ENCODE measurements around the gene RAPGEF4. TPM values are rescaled to one million over a fixed set of nuclear protein-coding genes. Genes with fewer than 3 reads are reported as not detected.

Gene RAPGEF4
- total and polyA plus RNA-seq, 2 of the 13 experiments (the other 11 are each of a cell fraction or from before 2014, with no cell fraction given): 0.78 to 0.91 TPM

GRCh38 chr2:173086518-173087213 is 351.0 kb downstream of the RAPGEF4 start (continued):
- TF ChIP-seq NFAT5 (CRISPR knock-in tag; IDR thresholded peaks at IDR 0.05): no peak
- no peak for TF ChIP-seq BRF2 (CRISPR knock-in tag; IDR thresholded peaks at IDR 0.05)
- no peak for TF ChIP-seq MIER2 (CRISPR knock-in tag; IDR thresholded peaks at IDR 0.05)

GRCh38 chr2:173087214-173087581 is 351.6 kb downstream of the RAPGEF4 start:
- 91% methylated on average over 1 of the region's 1 CpG for WGBS (ENCODE audit: low lambda C conversion rate)
- no peak for ATAC-seq
- Histone ChIP-seq H3K4me3 (replicated peaks in 1 of 3; ENCODE audit: insufficient read depth in 1 of 3, low read depth in 2 of 3, low read length in 3 of 3) (no peak overlapping the region), H3K9me3 (ENCODE audit: low read length) (no peaks in the 10 kb centered on the region), H2AFZ (ENCODE audit: low read length) (no peak overlapping the region), H4K20me1 (ENCODE audit: insufficient read depth, low read length) (no peaks in the 10 kb centered on the region), H3K4me1 (ENCODE audit: insufficient read depth, low read length) (peaks cover 13% of the 10 kb centered on the region), H3K27me3 (ENCODE audit: control insufficient read depth in 1 of 2, insufficient read depth in 2 of 2, low read length in 2 of 2) (no peaks in the 10 kb centered on the region), H3K9ac (ENCODE audit: insufficient read depth, low read depth, low read length) (no peak overlapping the region), H3K36me3 (replicated peaks in 1 of 2; ENCODE audit: control insufficient read depth in 1 of 2, insufficient read depth in 2 of 2, low read length in 2 of 2) (peaks cover 0 to 13% of the 10 kb centered on the region in 2 experiments; a peak in 3 of 5 replicates), H3K27ac (ENCODE audit: extremely low read length, insufficient read depth, low read length) (no peak overlapping the region), H3K4me2 (ENCODE audit: low read depth, low read length) (no peak overlapping the region), H3K79me2 (ENCODE audit: insufficient read depth, low read length) (peaks cover 3% of the 10 kb centered on the region)
- ChIA-PET CTCF (ENCODE audit: low intra/inter-chr PET ratio, low total read pairs) (no interaction called here), POLR2A (no interaction called here)
- no TSS peak for BruUV-seq (replicated peaks)
- DNase-seq (ENCODE audit: low spot score): no peak
- no peak for FAIRE-seq
- intact Hi-C loops (cut with micrococcal nuclease; ENCODE audit: unreplicated experiment) (no loop called here), in situ Hi-C loops (cut with HindIII; ENCODE audit: extremely low pct_ligation_motif_present, low pct_unique_long_range_greater_than_20kb) (no loop called here)
- TF ChIP-seq SOX13 (IDR thresholded peaks at IDR 0.05) (no peak), SOX13 (CRISPR knock-in tag; conservative IDR thresholded peaks at IDR 0.05 in 1 of 2, IDR thresholded peaks at IDR 0.05 in 1 of 2) (no peak), ZNF317 (CRISPR knock-in tag; IDR thresholded peaks at IDR 0.05) (no peak), ZNF33B (CRISPR knock-in tag; IDR thresholded peaks at IDR 0.05) (no peak), ZNF580 (CRISPR knock-in tag; IDR thresholded peaks at IDR 0.05; ENCODE audit: borderline replicate concordance, low read depth) (no peak), HNF4A (CRISPR knock-in tag; IDR thresholded peaks at IDR 0.05) (no peak), NR0B2 (CRISPR knock-in tag; IDR thresholded peaks at IDR 0.05) (no peak), STAT5B (CRISPR knock-in tag; IDR thresholded peaks at IDR 0.05) (no peak), MIXL1 (CRISPR knock-in tag; IDR thresholded peaks at IDR 0.05) (no peak), ZNF839 (CRISPR knock-in tag; IDR thresholded peaks at IDR 0.05; ENCODE audit: borderline replicate concordance) (no peak), ZMAT5 (CRISPR knock-in tag; IDR thresholded peaks at IDR 0.05; ENCODE audit: borderline replicate concordance, low read depth) (no peak), ZNF225 (CRISPR knock-in tag; IDR thresholded peaks at IDR 0.05) (no peak)

Data from HepG2 (cell line).